ENCODE results near the gene MCM7.

DNA sequence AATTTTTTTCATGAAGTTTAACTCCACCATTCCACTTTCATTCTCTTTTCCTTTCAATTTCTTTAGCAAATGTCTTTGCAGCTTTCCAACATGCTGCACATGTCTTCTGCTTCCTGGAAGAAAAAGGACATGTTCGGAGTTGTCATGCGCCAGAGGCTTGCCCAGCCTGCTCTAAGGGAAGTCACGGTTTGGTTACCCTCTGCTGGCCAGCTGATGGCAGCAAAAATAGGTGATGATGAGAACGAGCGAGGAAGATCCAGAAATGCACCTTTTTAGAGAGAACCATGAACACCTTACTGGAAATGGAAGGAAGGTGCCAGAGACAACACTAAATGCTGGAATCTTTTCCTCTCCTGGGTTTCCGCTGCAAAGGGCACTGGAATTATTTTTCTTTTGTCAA is 56.5 kb downstream of the MCM7 start:
- TF ChIP-seq POLR2A (IDR thresholded peaks at IDR 0.05) (no peak), EP300 (IDR thresholded peaks at IDR 0.05) (no peak)
- TF ChIP-seq, protein P1, sequence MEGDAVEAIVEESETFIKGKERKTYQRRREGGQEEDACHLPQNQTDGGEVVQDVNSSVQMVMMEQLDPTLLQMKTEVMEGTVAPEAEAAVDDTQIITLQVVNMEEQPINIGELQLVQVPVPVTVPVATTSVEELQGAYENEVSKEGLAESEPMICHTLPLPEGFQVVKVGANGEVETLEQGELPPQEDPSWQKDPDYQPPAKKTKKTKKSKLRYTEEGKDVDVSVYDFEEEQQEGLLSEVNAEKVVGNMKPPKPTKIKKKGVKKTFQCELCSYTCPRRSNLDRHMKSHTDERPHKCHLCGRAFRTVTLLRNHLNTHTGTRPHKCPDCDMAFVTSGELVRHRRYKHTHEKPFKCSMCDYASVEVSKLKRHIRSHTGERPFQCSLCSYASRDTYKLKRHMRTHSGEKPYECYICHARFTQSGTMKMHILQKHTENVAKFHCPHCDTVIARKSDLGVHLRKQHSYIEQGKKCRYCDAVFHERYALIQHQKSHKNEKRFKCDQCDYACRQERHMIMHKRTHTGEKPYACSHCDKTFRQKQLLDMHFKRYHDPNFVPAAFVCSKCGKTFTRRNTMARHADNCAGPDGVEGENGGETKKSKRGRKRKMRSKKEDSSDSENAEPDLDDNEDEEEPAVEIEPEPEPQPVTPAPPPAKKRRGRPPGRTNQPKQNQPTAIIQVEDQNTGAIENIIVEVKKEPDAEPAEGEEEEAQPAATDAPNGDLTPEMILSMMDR (IDR thresholded peaks at IDR 0.05), result no peak

All from tibial nerve (tissue), 4 donors.